NCI-H1092 treated with DMSO at 0.1 percent for 48 hours (cell line): ENCODE results near the gene KIAA0586.
"Not testable (repeated sequence)": the region's sequence is repeated elsewhere in the genome, so short reads cannot be mapped to it uniquely, and the experiment has no call there.

Experiments used
- DNase-seq: peaks from one replicate; lab custom pipeline; 2025; lab: John Stamatoyannopoulos, UW

The KIAA0586 gene

DNA sequence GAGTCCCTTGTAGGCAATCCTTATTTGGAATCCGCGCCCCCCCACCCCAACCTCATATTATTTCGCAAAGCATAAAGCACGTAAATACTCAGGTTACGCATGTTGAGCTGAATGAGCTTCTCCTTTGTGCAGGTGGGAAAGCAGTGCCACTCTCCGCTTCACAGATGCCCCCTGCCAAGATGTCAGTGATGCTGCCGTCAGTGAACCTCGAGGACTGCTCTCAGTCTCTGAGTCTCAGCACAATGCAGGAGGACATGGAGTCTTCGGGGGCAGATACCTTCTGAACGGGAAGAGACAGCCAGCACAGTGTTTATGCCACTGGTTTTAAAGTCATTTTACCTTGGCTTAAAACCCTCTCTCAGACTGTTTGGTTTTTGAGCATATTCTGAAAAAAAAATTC is 120.1 kb downstream of the KIAA0586 start:
- no peak for DNase-seq

GRCh38 chr14:58549105-58549757 is 121.7 kb downstream of the KIAA0586 start:
- DNase-seq, result peak; percentile 15

GRCh38 chr14:58553959-58554358 is 126.4 kb downstream of the KIAA0586 start:
- no peak for DNase-seq

DNA sequence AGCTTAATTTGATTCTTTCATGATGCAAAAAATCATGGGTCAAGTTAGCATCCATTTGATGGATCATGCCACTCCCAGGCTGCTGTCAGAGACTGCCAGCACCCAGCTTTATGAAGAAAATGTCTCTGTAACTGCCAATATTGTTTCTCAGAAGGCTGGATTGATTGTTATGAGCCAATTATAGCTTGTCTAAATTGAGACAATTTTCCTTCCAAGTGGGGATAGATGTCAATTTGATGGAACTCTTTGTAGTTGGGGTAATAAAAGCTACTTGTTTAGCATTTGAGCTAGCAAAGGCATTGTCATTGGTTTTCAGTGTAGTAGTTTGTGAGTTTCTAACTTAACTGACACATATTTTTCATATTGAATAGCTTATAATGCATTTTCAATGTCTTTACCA is 128.1 kb downstream of the KIAA0586 start:
- DNase-seq, result no peak

DNA sequence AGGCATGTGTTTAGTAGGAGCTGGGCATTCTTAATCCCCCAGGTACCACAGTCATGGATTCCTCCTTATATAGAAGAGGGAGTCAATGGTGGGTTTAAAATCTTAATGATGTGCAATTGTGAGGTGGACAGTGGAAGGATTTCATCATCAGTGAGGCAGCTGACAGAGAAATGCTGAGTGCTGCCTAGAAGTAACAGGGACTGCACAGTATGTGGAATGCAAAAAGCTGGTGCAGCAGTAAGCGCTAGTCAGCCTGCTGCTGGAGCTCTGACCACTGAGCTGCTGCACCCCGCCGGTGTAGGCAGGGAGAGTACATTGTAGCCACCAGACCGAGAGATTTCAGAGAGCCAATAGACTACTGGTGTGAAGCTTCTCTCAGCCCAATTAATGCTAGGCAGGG is 129.7 kb downstream of the KIAA0586 start:
- no peak for DNase-seq

- DNase-seq, result no peak
Observed at GRCh38 chr14:58560208-58560607, 132.7 kb downstream of the KIAA0586 start.

GRCh38 chr14:58562141-58562540 is 134.6 kb downstream of the KIAA0586 start:
- no peak for DNase-seq

- no peak for DNase-seq
Observed at GRCh38 chr14:58563978-58564377, 136.5 kb downstream of the KIAA0586 start.

GRCh38 chr14:58565832-58566231 is 138.3 kb downstream of the KIAA0586 start:
- no peak for DNase-seq

- DNase-seq, result no peak
Observed at GRCh38 chr14:58566979-58567378, 139.5 kb downstream of the KIAA0586 start.

DNA sequence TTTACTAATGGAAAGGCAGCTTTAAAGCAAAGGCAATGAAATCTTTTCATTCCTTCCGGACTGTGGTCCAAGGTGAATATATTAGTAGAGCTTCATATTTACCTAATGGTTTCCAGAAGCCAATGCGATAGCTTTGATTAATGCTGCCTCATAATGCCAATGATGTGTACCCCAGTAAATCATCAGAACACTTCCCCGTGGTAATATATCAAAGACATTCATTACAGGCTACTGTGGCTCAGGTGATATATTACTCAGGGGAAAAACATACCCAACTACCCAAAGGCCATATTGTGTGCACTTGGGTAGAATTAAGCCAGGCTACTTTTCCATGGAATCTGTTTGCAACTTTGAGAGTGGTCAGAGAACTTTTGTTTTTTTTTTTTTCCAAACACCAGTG is 140.8 kb downstream of the KIAA0586 start:
- DNase-seq, result no peak

GRCh38 chr14:58571256-58571655 is 143.7 kb downstream of the KIAA0586 start:
- no peak for DNase-seq

- DNase-seq, result no peak
Observed at GRCh38 chr14:58571769-58572472, 144.4 kb downstream of the KIAA0586 start.

- no peak for DNase-seq
Observed at GRCh38 chr14:58572473-58572853, 144.9 kb downstream of the KIAA0586 start.

- no peak for DNase-seq
Observed at GRCh38 chr14:58572863-58573262, 145.3 kb downstream of the KIAA0586 start.

DNA sequence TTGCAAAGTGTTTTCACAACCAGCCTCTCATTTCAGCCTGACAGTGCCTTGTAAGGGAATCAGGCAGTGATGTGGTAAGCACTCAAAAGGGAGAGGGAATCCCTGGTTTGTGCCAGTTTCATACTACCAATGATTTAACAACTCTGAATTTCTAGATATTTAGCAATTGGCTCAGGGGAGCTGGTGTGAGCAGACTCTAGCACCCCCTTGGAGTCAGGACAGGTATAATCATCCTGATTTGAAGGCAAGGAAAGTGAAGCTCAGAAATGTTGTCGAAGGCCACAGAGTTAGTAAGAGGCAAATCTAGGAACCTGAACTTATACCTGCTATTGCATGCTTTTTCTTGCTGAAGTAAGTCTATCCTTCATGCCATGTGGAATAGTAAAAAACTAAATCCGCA is 147.1 kb downstream of the KIAA0586 start:
- no peak for DNase-seq

GRCh38 chr14:58575956-58576355 is 148.4 kb downstream of the KIAA0586 start:
- DNase-seq, result no peak

GRCh38 chr14:58580035-58580434 is 152.5 kb downstream of the KIAA0586 start:
- not testable (repeated sequence) for DNase-seq

DNA sequence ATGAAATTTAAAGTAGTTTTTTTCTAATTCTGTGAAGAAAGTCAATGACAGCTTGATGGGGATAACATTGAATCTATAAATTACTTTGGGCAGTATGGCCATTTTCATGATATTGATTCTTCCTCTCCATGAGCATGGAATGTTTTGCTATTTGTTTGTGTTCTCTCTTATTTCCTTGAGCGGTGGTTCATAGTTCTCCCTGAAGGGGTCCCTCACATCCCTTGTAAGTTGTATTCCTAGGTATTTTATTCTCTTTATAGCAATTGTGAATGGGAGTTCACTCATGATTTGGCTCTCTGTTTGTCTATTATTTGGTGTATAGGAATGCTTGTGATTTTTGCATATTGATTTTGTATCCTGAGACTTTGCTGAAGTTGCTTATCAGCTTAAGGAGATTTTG is 153.9 kb downstream of the KIAA0586 start:
- not testable (repeated sequence) for DNase-seq

DNA sequence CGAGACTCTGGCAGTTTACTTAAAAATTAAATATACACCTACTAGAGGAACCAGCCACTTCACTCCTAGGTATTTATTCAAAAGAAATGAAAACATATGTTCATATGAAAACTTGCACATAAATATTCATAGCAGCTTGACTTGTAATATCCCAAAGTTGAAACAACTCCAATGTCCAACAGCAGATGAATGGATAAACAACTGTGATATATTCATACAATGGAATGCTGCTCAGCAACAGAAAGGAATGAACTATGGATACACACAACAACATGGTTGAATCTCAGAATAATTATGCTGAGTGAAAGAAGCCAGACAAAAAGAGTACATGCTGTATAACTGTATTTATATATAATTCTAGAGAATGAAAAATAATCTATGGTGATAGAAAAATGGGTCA is 156.9 kb downstream of the KIAA0586 start:
- no peak for DNase-seq

DNA sequence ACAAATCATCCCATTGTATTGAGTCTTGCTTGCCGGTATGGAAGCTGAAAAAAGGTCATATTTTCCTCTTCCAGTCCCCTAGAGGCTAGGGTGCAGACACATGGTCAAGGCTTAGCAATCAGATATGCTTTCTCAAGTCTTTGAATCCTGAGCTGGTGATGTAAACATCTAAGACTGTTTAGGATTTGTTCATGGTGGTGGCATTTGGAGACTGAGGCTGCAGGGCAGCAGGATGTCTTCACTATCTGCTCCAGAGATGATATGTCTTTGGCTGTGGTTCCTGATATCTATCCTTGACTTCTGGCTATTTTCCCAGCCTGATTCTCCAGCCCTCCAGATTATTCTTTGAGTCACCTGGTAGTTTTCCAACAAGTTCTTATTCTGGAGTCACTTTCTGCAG is 159.8 kb downstream of the KIAA0586 start:
- no peak for DNase-seq

- not testable (repeated sequence) for DNase-seq
Observed at GRCh38 chr14:58588321-58588720, 160.8 kb downstream of the KIAA0586 start.

DNA sequence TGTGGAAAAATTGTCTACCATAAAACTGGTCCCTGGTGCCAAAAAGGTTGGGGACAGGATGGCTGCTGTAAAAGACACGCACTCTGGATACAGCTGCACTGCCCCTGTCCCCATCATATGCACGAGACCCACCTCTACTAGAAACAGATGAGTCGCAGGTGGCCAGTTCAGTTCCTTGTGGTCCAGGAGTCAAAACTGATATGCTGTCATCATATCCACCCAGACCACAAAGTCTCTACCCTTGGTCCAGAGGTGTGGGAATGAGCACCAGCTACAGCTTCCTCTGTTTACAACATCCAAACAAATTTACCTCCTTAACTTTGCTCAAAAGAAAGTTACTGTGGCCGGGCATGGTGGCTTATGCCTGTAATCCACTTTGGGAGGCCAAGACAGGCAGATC is 166.5 kb downstream of the KIAA0586 start:
- DNase-seq, result no peak

GRCh38 chr14:58597041-58597440 is 169.5 kb downstream of the KIAA0586 start:
- DNase-seq, result no peak
